GM12878 (cell line): ENCODE measurements around the gene CACNA2D1. TPM values are rescaled to one million over a fixed set of nuclear protein-coding genes. Genes with fewer than 3 reads are reported as not detected.
A peak's percentile ranks its signal among the peaks of the same experiment; 100 is the strongest.

Source experiments
- KAT2A ChIP-seq: conservative IDR thresholded peaks from 2 replicates; pipeline ENCODE4 v1.6.1; 2011; ENCODE audit warnings: low read depth, low read length; ENCODE audit not compliant: control insufficient read depth
- MEF2B ChIP-seq: fragments of 450-650 bp; IDR thresholded peaks from 2 replicates; pipeline ENCODE4 v1.6.1; 2018; ENCODE audit warnings: mild to moderate bottlenecking, moderate library complexity; ENCODE audit not compliant: partially characterized antibody, poor library complexity, severe bottlenecking
- MLLT1 ChIP-seq: fragments of 450-650 bp; IDR thresholded peaks from 2 replicates; pipeline ENCODE4 v1.6.1; 2016; ENCODE audit warnings: mild to moderate bottlenecking
- NFYA ChIP-seq: IDR thresholded peaks from 2 replicates; pipeline ENCODE4 v1.6.1; 2011; ENCODE audit warnings: low read depth, mild to moderate bottlenecking, low read length, improper control_type of control experiment, borderline replicate concordance
- NRF1 ChIP-seq: conservative IDR thresholded peaks from 2 replicates; pipeline ENCODE4 v1.6.1; 2011; ENCODE audit warnings: mild to moderate bottlenecking, low read depth, low read length, improper control_type of control experiment
- PRDM15 ChIP-seq: fragments of 450-650 bp; formaldehyde crosslinking; IDR thresholded peaks from 2 replicates; pipeline ENCODE4 v1.4.0; 2020; ENCODE audit warnings: mild to moderate bottlenecking, moderate library complexity
- RB1 ChIP-seq: fragments of 450-650 bp; formaldehyde crosslinking; IDR thresholded peaks from 2 replicates; pipeline ENCODE4 v1.6.1; 2017; ENCODE audit warnings: mild to moderate bottlenecking, borderline replicate concordance
- SIX5 ChIP-seq: IDR thresholded peaks from 2 replicates; pipeline ENCODE4 v1.6.1; 2011; ENCODE audit warnings: mild to moderate bottlenecking, low read depth, low read length, moderate library complexity; ENCODE audit not compliant: severe bottlenecking
- SREBF1 ChIP-seq: IDR thresholded peaks from 2 replicates; pipeline ENCODE4 v1.6.1; 2012; ENCODE audit warnings: mild to moderate bottlenecking, low read length
- TCF12 ChIP-seq: IDR thresholded peaks from 2 replicates; pipeline ENCODE4 v1.6.1; 2011; ENCODE audit warnings: low read depth, mild to moderate bottlenecking, low read length
- ZBTB11 ChIP-seq: fragments of 450-650 bp; formaldehyde crosslinking; IDR thresholded peaks from 2 replicates; pipeline ENCODE4 v1.5.0; 2022; ENCODE audit warnings: mild to moderate bottlenecking, missing genetic modification characterization
- ZNF207 ChIP-seq: fragments of 450-650 bp; IDR thresholded peaks from 2 replicates; pipeline ENCODE4 v1.6.1; 2014; ENCODE audit warnings: antibody characterized with exemption, mild to moderate bottlenecking, borderline replicate concordance
- polyA plus RNA-seq, 11 experiments: library from polyadenylated mRNA; depleted of rRNA in 4 of 11; unstranded in 6 of 11; stranded (reverse) in 5 of 11; fragments of >200 nt; fragmentation: Nextera tagmentation in 4 of 11; fragmentation: Illumina TruSeq in 1 of 11; extraction: Ambion mirVana in 4 of 11; extraction: Trizol in 1 of 11; gene quantifications; 1 replicate in 1 of 11; 2 replicates in 10 of 11; pipeline versions ENCODE4 v1.2.1 to v1.2.3, GENCODE V29; 2011 to 2016; ENCODE audit warnings: inconsistent platforms in 2 of 11, missing spikeins in 2 of 11, low read depth in 1 of 11
- total RNA-seq, 4 experiments: library from RNA; depleted of rRNA in 3 of 4; stranded (reverse); fragments of >200 nt in 3 of 4; fragmentation: Illumina TruSeq in 1 of 4; extraction: Trizol in 1 of 4; gene quantifications; 2 replicates each; pipeline versions ENCODE4 v1.2.1 to v1.2.3, GENCODE V29; 2013 to 2021

CACNA2D1 gene
- total and polyA plus RNA-seq, 10 of the 15 experiments (the other 5 are each of a cell fraction or from before 2014, with no cell fraction given) = 0.14 to 14.8 (median 0.97) TPM

- TF ChIP-seq ZNF207 = no peak
- no peak for TF ChIP-seq SIX5
- no peak for TF ChIP-seq KAT2A
- TF ChIP-seq NRF1 = no peak
- TF ChIP-seq TCF12 = no peak
- no peak for TF ChIP-seq MEF2B
- TF ChIP-seq MLLT1 = peak; percentile 44; the same call in 1 of the 2 replicates
- TF ChIP-seq NFYA = no peak
- TF ChIP-seq PRDM15 (CRISPR knock-in tag) = no peak
- no peak for TF ChIP-seq SREBF1
- no peak for TF ChIP-seq RB1
- no peak for TF ChIP-seq ZBTB11 (CRISPR knock-in tag)
Measured at GRCh38 chr7:82442492-82443035, 1.0 kb downstream of the CACNA2D1 start (continued).
